Subcutaneous adipose tissue (tissue), 4 donors: ENCODE data around the gene NUMBL. TPM values are rescaled to one million over a fixed set of nuclear protein-coding genes. Genes with fewer than 3 reads are reported as not detected.

Experiments used
- CTCF ChIP-seq: fragments of 450-650 bp; IDR thresholded peaks from one replicate; pipeline ENCODE4 v1.5.1; 2016; ENCODE audit warnings: low read depth, mild to moderate bottlenecking, control low read depth, antibody characterized with exemption, moderate library complexity
- total RNA-seq, 4 donors: library from RNA; depleted of rRNA; stranded (reverse); fragments of >200 nt; gene quantifications; one replicate each; pipeline ENCODE4 v1.1.0, GENCODE V29; 2016

NUMBL gene
- total RNA-seq, 4 donors from 2014 or later: 20.7 to 58.4 (median 50.0) TPM

DNA sequence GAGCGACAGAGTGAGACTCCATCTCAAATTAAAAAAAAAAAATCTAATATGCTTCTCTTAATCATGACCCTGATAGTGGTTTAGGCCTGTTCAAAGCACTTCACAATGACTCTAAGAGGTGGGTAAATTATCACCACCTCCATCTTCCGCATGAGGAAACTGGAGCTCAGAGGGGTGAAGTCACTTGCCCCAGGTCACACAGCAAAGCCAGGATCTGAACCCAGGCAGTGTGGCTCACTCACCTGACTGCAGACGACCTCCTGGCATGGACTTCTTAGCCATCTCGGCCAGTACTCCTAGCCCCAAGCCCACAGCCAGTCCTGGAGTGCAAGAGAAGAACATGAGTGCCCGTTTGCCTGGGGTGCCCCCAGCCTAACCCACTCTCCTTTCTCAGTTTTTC is 19.4 kb upstream of the NUMBL start:
- TF ChIP-seq CTCF: no peak

- TF ChIP-seq CTCF: no peak
Observed at GRCh38 chr19:40707615-40708014, 17.2 kb upstream of the NUMBL start.

- TF ChIP-seq CTCF: no peak
Observed at GRCh38 chr19:40705950-40706619, 15.6 kb upstream of the NUMBL start.

DNA sequence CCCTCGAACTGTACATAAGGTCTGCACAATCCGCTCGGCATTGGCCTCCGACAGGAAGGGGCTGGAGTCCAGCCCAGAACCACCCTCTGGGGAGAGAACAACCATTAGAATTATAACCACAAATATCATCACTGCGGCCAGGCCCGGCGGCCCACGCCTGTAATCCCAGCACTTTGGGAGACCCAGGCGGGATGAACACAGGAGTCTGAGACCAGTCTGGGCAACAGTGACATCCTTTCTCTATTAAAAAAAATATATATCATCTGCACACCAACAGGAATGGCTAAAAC is 14.9 kb upstream of the NUMBL start:
- TF ChIP-seq CTCF: no peak

DNA sequence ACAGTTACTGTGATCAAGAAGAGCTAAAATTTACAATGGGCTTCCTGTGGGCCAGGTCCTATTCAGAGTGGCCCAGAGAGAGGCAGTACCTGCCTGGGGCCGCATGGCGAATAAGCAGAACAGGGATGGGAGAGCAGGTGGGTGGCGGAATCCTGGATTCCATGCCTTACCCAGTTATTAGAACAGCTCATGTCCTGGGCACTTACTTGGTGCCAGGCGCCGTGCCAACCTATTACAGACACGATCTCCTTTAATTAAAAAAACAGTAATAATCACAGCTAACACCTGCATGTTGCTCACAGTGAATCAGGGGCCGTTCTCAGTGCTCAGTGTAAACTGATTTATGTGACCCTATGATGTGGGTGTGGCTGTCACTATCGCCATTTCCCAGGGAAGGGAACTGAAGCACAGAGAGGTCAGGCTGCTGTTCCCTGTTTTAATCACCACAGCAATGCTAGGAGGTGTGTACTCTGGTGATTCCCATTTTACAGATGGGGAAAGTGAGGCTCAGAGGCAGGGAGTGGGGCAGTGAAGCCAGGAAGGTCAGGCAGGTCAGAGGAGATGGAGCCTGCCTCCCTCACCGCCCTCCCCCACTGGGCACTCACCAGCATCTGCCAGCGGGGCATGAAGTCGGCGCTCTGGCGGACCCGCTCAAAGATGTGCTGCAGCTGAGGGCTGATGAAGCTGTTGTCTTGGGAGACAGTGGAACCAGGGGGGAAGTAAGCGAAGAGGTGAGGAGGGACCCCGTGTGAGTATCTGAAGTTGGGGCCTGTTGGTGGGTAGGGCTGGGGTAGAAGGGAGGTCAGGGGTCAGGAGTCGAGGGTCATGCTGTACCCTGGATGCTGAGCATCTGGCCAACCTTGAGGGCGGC is 14.3 kb upstream of the NUMBL start:
- TF ChIP-seq CTCF: no peak

DNA sequence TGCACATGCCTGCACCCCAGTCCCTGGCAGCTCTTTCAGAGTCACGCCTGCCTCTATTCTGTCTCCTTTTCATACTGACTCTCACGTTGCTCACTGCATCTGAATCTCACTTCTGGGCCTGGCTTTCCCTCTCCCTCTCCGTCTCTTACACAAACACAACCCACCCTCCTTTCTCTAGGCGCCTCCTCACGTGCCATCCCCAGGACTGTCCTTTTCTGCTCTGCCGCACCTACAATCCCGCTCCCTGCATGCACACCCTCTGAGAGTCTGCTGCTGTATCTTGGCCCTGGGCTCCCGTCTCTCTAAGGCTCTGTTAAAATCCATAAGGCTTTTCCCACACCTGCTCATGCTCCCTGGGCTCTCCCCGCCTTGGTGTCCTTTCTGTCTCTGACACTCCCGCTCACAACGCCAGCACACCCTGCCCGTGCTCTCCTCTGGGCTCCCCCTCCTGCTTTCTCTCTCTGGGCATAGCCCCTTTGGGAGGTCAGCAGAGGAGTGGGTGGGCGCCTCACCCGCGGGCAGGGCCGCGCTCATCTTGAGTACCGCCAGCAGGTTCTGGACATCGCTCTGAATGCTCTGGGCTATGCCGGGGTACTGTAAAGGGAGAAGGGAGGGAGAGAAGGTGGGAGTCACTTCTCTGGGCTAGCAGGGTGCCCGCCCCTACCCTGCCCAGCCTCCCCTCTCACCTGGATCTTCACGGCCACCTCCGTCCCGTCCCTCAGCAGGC is 12.7 kb upstream of the NUMBL start:
- no peak for TF ChIP-seq CTCF
